Stimulated activated naive CD8-positive, alpha-beta T cell treated with anti-CD3 and anti-CD28 coated beads, Interleukin-15, amount 100 ng/mL, for 72 hours (primary cell): ENCODE measurements around the gene TPP2.
A peak's percentile ranks its signal among the peaks of the same experiment; 100 is the strongest.

Experiments
- ATAC-seq: fragments of 150-1000 bp; cut with Tn5 transposase; 2 replicates; pipeline ENCODE4 v1.10.0; 2021; ENCODE audit warnings: mild to moderate bottlenecking, moderate library complexity
- DNase-seq, 2 donors: peaks; one replicate each; pipeline ENCODE4 v3.0.0; 2021 to 2022
- H3K27ac Mint-ChIP-seq, 2 donors: one replicate each; pipeline ENCODE4 v1.8.0; 2022; ENCODE audit warnings: mild to moderate bottlenecking in 2 of 2, mixed read lengths in 2 of 2, moderate library complexity in 2 of 2
- H3K27me3 Mint-ChIP-seq: one replicate; pipeline ENCODE4 v1.8.0; 2022; ENCODE audit warnings: mixed read lengths
- H3K4me1 Mint-ChIP-seq: one replicate; pipeline ENCODE4 v1.8.0; 2022; ENCODE audit warnings: mild to moderate bottlenecking, mixed read lengths
- H3K4me3 Mint-ChIP-seq, 2 donors: one replicate each; pipeline ENCODE4 v1.8.0; 2022; ENCODE audit warnings: mild to moderate bottlenecking in 2 of 2, mixed read lengths in 2 of 2, moderate library complexity in 1 of 2
- H3K9me3 Mint-ChIP-seq, 2 donors: one replicate each; pipeline ENCODE4 v1.8.0; 2022; ENCODE audit warnings: mixed read lengths in 2 of 2

The TPP2 gene

DNA sequence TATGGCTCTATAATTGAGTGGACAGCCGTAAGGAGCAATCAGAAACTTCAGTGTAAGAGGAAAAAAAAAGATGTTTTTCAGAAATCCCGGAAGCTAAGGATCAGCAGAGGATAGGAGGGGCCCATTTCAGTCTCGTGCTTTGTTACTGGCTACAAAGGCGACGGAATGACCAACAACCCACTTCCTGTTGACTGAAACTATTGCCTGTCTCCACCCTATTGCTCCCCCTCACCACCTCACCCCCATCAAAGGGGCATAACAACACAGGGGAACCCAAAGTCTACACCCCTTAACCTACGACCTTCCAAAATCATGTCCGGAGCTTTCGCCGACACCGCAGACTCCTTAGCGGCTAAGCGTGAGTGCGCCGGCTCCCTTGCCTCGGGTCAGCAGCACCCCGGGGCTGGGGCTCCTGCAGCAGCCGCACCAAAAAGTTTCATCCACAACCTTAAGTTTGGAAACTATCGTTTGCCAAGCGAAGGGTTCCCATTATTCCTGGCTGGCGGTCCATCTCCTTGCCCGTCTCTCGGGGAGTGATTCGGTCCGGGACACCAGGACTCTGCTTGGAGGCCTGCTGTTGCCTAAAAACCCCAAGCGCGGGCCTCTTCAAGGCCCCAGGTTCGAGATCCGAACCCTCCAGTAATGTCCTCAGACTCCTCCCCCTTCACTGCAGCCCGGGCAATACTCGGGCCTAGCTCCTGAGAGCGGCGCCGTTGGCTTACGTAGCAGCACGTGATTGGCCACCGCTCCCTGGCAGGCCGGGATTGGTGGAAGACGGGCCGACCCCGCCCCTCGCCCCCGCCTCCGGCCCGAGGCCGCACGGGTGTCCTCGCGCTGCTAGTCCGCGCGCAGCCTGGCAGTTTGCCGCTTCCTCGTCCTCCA is at the start of gene TPP2:
Gene TPP2, plus strand, starts transcription at position 840 of the 882 bp plus-strand sequence. CDS start 53 bp downstream, outside the sequence.
- Mint-ChIP-seq H3K27ac (peak within 1 kb of the TSS; percentile 100), H3K4me1 (peaks cover 54% of the 10 kb centered on the region), H3K9me3 (no peaks in the 10 kb centered on the region), H3K27me3 (no peaks in the 10 kb centered on the region), H3K4me3 (peak within 1 kb of the TSS; percentile 87 to 96)
- peak; percentile 92 for ATAC-seq
- peak; percentile 95 to 98 for DNase-seq

DNA sequence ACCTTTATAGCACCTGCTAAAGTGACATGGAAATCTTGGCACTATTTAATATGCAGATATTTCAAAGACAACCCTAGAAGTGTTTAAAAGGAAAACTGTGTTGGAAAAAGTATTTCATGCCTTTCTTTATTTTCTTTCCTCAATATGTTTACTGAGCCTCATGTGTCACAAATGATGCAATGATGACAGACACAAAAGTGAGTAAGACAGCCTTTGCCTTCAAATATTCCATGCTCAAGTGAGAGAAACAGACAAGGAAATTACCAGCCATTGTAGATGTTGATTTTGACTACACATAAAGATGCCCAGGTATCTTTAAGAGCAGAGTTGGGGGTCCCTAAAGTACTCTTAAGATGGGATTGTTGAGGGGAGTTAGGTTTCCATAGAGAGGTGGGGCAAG is 48.0 kb upstream of the TPP2 start:
- Mint-ChIP-seq H3K4me1 (no peaks in the 10 kb centered on the region), H3K4me3 (no peak overlapping the region), H3K9me3 (peaks cover 0 to 4% of the 10 kb centered on the region in 2 donors), H3K27ac (no peak overlapping the region), H3K27me3 (peaks cover 15% of the 10 kb centered on the region)
- no peak for ATAC-seq
- no peak for DNase-seq

DNA sequence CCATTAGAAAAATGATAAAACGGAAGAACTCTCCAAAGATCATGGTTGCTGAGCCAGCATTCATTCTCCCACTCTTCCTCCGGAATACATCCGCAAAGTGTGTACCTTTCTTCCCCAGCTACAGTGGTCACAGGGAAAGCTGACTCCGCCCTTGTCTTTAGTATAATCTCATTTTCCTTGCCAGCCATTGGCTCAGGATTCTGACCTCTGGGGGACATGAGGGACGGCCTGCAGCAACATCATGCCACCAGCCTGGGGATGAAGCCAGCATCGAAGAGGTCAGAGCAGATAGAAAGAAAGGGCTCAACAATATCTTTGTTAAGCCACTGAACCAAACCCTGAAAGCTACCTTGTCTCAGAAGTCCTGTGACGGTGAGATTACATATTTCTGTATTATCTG is 46.3 kb upstream of the TPP2 start:
- Mint-ChIP-seq H3K4me3 (no peak overlapping the region), H3K9me3 (no peaks in the 10 kb centered on the region), H3K4me1 (no peaks in the 10 kb centered on the region), H3K27me3 (peaks cover 7% of the 10 kb centered on the region), H3K27ac (no peak overlapping the region)
- ATAC-seq = no peak
- no peak for DNase-seq

DNA sequence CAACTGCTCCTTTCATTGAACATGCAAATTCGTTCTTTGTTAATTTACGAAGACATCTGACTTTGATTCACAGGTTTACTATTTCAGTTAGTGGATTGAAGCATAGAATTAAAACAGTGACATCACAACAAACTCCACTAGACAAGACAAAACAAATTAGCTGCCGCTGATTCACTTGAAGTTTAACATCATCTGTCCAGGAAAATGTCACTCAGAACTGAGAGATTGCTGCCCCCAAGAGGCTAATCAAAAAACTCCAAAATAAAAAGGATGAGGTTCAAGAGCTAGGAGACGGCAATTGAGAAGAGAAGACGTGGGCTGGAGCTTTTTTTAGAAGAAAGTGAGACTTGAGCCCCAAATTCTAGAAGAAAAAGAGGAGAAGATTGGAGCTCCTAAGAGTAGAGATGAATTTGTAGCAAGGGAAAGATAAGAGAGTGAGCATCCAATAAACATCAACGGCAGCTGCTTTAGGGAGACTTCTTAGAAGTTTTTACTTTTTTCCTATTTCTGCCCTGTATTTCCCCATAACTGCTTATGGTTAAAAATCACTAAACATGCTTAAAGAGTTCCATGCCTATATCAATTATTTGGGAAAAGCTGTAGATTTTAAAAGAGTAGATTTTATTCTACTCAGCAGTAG is 40.8 kb upstream of the TPP2 start:
- Mint-ChIP-seq H3K4me3 (no peak overlapping the region), H3K9me3 (no peaks in the 10 kb centered on the region), H3K27ac (no peak overlapping the region), H3K27me3 (no peaks in the 10 kb centered on the region), H3K4me1 (peaks cover 6% of the 10 kb centered on the region)
- DNase-seq (peak in 1 of 2 donors; percentile 7), ATAC-seq (peak; percentile 64)

DNA sequence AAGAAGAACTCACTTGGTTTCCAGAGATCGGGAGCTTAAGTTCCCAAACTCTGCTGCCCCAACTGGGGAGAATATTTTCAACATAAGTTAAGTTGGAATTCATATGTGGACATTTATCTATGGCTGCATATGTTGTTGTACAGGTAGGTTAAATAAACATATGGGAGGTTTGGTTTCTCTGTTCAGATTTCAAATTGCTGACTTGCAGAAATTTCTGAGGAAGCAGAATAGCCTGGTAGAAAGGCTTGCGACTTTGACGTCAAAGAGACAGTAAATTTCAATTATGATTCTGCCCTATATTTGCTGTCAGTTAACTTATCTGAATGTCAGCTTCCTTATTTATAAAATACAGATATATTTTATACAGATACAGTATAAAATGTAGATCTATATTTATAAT is 40.0 kb upstream of the TPP2 start:
- H3K4me1 Mint-ChIP-seq = peaks cover 6% of the 10 kb centered on the region
- H3K27me3 Mint-ChIP-seq = no peaks in the 10 kb centered on the region
- no peak for ATAC-seq
- no peak for DNase-seq
- no peak overlapping the region for H3K4me3 Mint-ChIP-seq
- H3K9me3 Mint-ChIP-seq = no peaks in the 10 kb centered on the region
- H3K27ac Mint-ChIP-seq = no peak overlapping the region

DNA sequence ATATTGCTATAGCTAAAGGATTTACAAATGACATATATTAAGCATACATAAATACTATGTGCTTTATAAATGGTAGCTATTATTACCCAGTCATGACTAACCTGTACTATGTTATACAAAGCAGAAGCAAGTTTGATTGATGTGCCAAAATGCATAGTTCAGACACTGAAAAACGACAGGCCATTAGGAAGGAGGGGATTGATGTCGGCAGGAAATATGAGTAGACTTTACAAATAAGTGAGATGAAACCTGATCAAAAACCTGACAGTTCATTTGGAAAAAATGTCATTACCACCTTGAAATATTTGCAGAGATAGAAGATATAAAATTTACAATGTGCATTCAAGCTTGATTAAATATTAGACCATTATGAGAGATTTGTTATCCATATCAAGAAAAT is 38.8 kb upstream of the TPP2 start:
- DNase-seq = no peak
- Mint-ChIP-seq H3K27ac (no peak overlapping the region), H3K4me1 (peaks cover 6% of the 10 kb centered on the region), H3K4me3 (no peak overlapping the region), H3K9me3 (no peaks in the 10 kb centered on the region), H3K27me3 (no peaks in the 10 kb centered on the region)
- no peak for ATAC-seq

DNA sequence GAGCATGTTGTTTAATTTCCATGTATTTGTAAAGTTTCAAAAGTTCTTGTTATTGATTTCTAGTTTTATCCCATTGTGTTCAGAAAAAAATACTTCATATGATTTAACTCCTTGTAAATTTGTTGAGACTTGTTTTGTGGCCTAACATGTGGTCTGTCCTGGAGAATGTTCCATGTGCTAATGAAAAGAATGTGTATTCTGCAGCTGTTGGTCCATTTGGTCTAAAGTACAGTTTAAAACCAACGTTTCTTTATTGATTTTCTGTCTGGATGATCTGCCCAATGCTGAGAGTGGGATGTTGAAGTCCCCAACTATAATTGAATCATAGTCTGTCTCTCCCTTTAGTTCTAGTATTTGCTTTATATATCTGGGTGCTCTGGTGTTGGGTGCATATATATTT is 34.9 kb upstream of the TPP2 start:
- Mint-ChIP-seq H3K27ac (no peak overlapping the region), H3K4me3 (no peak overlapping the region), H3K27me3 (peaks cover 22% of the 10 kb centered on the region), H3K9me3 (no peaks in the 10 kb centered on the region), H3K4me1 (no peaks in the 10 kb centered on the region)
- no peak for ATAC-seq
- DNase-seq = no peak

DNA sequence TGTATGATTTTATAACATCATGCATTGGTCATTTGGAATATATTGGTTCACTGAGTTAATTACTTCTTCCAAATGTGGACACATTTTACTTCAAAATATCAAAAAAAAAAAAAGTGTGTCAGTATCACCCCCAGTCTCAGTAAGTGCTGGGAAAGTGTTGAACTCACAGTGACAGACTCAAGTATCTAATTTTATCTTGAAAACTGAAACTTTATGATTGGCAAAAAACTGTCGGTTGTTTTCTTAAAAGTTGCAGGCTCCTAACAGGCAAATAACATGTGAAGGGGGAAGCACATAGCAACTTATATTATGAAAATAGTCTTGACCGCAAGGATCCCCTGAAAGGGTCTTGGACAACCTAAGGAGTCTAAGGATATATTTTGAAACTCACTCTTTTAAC is 33.5 kb upstream of the TPP2 start:
- Mint-ChIP-seq H3K4me1 (no peaks in the 10 kb centered on the region), H3K9me3 (no peaks in the 10 kb centered on the region), H3K27ac (no peak overlapping the region), H3K27me3 (peaks cover 22% of the 10 kb centered on the region), H3K4me3 (no peak overlapping the region)
- DNase-seq (no peak), ATAC-seq (no peak)

DNA sequence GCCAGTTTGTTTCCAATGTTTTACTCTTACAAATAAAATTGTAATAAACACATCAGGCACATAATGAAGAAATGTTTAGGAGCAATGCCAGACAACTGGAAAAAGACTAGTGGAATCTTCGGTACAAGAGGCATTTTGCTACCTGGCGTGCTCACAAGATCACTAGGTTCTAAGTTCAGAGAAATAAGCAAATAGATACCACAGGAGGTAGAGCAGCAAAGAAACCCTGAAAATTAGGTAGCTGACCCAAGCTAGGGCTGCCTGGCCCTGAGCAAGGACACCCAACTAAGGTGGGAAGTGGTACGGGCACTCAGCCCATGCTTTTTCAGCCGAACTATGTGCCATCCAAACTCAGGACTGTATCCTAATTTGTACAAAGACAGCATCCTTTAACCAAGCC is 32.2 kb upstream of the TPP2 start:
- H3K4me1 Mint-ChIP-seq = no peaks in the 10 kb centered on the region
- H3K27me3 Mint-ChIP-seq = peaks cover 22% of the 10 kb centered on the region
- no peaks in the 10 kb centered on the region for H3K9me3 Mint-ChIP-seq
- no peak overlapping the region for H3K4me3 Mint-ChIP-seq
- H3K27ac Mint-ChIP-seq = no peak overlapping the region
- no peak for DNase-seq
- ATAC-seq = no peak

DNA sequence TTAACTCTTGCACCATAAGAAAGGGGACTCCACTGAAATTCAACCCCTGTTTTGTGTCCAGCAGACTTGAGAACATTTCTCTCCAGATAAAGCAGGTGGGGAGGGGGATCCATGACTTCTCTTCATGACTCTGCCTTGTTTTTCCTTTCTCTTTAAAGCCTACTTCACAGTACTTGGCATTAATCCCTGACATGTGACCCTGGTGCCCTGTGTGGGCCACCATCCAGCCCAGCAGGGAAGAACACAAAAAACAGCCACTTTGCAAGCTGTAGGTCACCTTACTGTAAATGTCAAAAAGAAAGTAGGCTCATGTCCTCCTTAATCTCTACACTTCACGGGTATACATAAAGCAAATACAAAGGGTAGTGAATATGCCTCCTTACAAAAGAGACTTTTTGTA is 30.3 kb upstream of the TPP2 start:
- Mint-ChIP-seq H3K4me3 (no peak overlapping the region), H3K27ac (no peak overlapping the region), H3K4me1 (no peaks in the 10 kb centered on the region), H3K27me3 (peaks cover 22% of the 10 kb centered on the region), H3K9me3 (no peaks in the 10 kb centered on the region)
- no peak for DNase-seq
- ATAC-seq = no peak

DNA sequence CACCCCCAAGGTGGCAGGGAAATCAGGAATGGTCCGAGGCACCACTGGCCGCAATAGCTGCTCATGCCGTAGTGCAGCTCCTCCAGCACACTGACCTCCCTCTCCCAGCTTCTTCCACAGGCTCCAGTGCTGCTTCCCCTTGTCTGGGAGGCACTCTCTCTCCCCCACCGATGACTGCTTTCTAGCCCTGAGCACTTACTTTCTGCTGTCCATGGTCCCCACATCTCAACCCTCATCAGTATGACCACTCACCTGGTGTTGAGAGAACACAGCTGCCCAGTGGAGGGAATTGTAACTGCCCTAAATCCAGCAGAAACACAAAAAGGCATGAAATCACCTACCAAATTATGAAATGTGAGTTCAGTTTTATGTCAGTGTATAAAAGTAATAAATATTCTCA is 28.9 kb upstream of the TPP2 start:
- Mint-ChIP-seq H3K27ac (no peak overlapping the region), H3K27me3 (peaks cover 22% of the 10 kb centered on the region), H3K9me3 (no peaks in the 10 kb centered on the region), H3K4me1 (no peaks in the 10 kb centered on the region), H3K4me3 (no peak overlapping the region)
- ATAC-seq (no peak), DNase-seq (no peak)

DNA sequence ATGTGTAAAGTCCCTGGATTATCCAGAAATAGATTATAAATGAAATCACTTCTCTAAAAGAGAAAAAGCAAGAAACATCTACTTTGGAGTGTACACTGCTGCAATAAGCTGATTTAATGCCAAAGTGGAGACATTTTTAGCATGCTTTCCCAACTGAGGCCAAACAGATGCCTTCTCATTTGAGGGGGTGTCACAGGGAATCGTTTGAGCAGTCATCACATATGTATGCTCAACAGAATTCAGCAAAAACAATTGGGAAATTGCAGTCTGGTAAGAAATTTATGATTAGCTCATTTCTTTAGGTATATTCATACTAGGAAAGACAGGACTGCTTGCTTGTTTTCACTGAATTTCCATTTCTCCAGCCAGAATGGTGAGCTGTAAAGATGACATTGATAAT is 27.3 kb upstream of the TPP2 start:
- no peak overlapping the region for H3K27ac Mint-ChIP-seq
- no peaks in the 10 kb centered on the region for H3K9me3 Mint-ChIP-seq
- H3K4me3 Mint-ChIP-seq = no peak overlapping the region
- H3K27me3 Mint-ChIP-seq = peaks cover 22% of the 10 kb centered on the region
- DNase-seq (no peak), ATAC-seq (no peak)
- H3K4me1 Mint-ChIP-seq = no peaks in the 10 kb centered on the region

DNA sequence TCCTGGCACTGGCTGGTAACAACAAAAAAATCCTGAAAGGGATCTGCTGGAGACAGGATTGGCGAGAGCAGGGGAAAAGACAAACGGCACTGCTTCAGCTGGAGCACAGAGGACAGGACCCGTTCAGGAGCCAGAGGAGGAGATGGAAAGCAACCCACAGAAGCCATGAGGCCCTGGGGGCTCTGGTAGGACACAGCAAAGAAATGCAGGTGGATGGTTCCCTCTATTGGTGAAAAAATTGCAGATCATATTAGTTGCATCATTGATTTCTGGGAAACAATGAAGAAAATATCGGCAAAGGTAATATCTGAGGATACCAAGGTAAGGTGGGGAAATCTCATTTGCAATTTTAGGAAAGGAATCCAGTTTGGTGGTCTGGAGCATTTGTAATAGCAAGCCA is 25.7 kb upstream of the TPP2 start:
- no peak overlapping the region for H3K4me3 Mint-ChIP-seq
- H3K27me3 Mint-ChIP-seq = peaks cover 12% of the 10 kb centered on the region
- ATAC-seq (no peak), DNase-seq (no peak)
- H3K27ac Mint-ChIP-seq = no peak overlapping the region
- H3K9me3 Mint-ChIP-seq = no peaks in the 10 kb centered on the region
- no peaks in the 10 kb centered on the region for H3K4me1 Mint-ChIP-seq

DNA sequence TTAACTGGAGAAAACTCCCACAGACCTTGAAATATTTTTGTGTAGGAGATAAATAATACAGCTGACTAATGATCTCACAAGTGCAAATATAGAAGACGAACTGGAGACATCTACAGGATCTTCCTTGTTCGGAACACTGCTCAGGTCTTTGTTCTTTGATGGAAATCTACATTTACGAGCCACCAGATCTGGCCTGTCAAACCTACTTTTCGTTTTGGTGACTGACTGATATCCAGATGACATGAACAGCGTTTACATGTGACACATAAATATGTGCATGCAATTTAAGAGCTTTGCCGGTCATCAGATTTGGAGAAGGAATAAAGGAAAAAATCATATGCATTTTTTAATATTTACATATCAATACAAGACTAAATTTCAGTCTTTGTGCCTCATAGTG is 24.5 kb upstream of the TPP2 start:
- ATAC-seq = no peak
- no peak overlapping the region for H3K4me3 Mint-ChIP-seq
- DNase-seq = no peak
- no peaks in the 10 kb centered on the region for H3K9me3 Mint-ChIP-seq
- peaks cover 6% of the 10 kb centered on the region for H3K27me3 Mint-ChIP-seq
- H3K4me1 Mint-ChIP-seq = no peaks in the 10 kb centered on the region
- no peak overlapping the region for H3K27ac Mint-ChIP-seq

DNA sequence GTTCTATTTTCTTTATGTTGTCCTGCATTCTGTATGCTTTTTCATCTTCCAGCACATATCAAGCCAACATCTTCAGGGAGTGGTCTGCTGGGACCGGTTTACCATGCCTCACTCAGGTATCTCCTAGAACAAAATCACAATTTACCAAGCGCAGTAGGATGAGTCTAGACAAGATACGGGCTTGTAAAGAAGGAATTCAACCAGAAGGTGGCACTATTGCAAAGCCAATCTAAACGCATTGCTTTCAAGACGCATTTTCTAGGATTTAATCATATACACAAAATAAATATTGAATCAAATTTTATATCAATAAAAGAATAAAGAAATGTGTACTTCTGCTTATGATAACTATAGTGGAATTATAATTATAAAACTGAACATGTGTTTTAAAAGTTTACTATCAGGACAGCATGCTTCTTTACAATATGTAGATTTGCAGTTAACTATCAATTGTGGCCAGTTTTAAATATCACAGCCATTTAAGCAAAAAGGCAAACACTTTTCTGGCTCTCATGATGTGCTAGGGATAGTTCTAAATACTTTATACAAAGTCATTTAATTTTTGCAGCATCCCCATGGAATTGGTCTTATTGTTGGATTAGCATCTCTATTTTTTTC is 16.1 kb upstream of the TPP2 start:
- H3K4me1 Mint-ChIP-seq = peaks cover 8% of the 10 kb centered on the region
- no peak overlapping the region for H3K27ac Mint-ChIP-seq
- H3K9me3 Mint-ChIP-seq = no peaks in the 10 kb centered on the region
- peaks cover 7% of the 10 kb centered on the region for H3K27me3 Mint-ChIP-seq
- ATAC-seq (peak; percentile 79), DNase-seq (peak; percentile 19 to 33)
- H3K4me3 Mint-ChIP-seq = no peak overlapping the region

DNA sequence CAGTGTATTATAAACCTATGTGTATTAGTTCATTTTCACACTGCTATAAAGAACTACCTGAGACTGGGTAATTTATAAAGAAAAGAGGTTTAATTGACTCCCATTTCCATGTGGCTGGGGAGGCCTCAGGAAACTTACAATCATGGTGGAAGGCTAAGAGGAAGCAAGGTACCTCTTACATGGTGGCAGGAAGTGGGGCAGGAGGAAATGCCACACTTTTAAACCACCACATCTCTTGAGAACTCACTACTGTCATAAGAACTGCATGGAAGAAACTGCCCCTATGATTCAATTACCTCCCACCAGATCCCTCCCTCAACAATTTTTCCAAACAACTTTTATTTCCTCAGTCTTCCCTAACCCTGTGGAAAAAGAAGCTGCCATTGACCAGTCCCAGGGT is 14.5 kb upstream of the TPP2 start:
- DNase-seq = no peak
- Mint-ChIP-seq H3K27ac (no peak overlapping the region), H3K4me3 (no peak overlapping the region), H3K4me1 (peaks cover 8% of the 10 kb centered on the region), H3K27me3 (peaks cover 7% of the 10 kb centered on the region), H3K9me3 (no peaks in the 10 kb centered on the region)
- ATAC-seq = no peak
